H9 (cell line): Measurements from ENCODE around the gene AKNAD1. TPM values are rescaled to one million over a fixed set of nuclear protein-coding genes. Genes with fewer than 3 reads are reported as not detected.

ENCODE experiments used
- DNase-seq: peaks from one replicate; pipeline ENCODE4 v3.0.0-alpha.2; 2017
- H2AFZ ChIP-seq: one replicate; pipeline ENCODE4 v1.6.1; 2013; ENCODE audit warnings: mild to moderate bottlenecking, low read length, control low read depth, moderate library complexity
- H2AK5ac ChIP-seq: 2 replicates; pipeline ENCODE4 v1.6.1; 2013; ENCODE audit warnings: low read length, control low read depth, mixed read lengths; ENCODE audit not compliant: insufficient read length
- H2BK120ac ChIP-seq: one replicate; pipeline ENCODE4 v1.6.1; 2013; ENCODE audit warnings: low read depth, mild to moderate bottlenecking, low read length, control low read depth, inconsistent platforms; ENCODE audit not compliant: poor library complexity, severe bottlenecking
- H2BK12ac ChIP-seq: 2 replicates; pipeline ENCODE4 v1.6.1; 2013; ENCODE audit warnings: low read length, control low read depth, mixed read lengths, low read depth; ENCODE audit not compliant: insufficient read length
- H2BK15ac ChIP-seq: 2 replicates; pipeline ENCODE4 v1.6.1; 2013; ENCODE audit warnings: low read depth, low read length, control low read depth
- H2BK20ac ChIP-seq: one replicate; pipeline ENCODE4 v1.6.1; 2013; ENCODE audit warnings: low read depth, mild to moderate bottlenecking, low read length, control low read depth, inconsistent platforms; ENCODE audit not compliant: poor library complexity, severe bottlenecking
- H2BK5ac ChIP-seq: 2 replicates; pipeline ENCODE4 v1.6.1; 2013; ENCODE audit warnings: low read length, control low read depth, mixed read lengths; ENCODE audit not compliant: insufficient read length
- H3K14ac ChIP-seq: 2 replicates; pipeline ENCODE4 v1.6.1; 2013; ENCODE audit warnings: low read length, control low read depth; ENCODE audit not compliant: insufficient read depth
- H3K18ac ChIP-seq: 2 replicates; pipeline ENCODE4 v1.6.1; 2013; ENCODE audit warnings: low read depth, mild to moderate bottlenecking, mixed read lengths, low read length, control low read depth; ENCODE audit not compliant: insufficient read length
- H3K23ac ChIP-seq: 2 replicates; pipeline ENCODE4 v1.6.1; 2013; ENCODE audit warnings: low read length, control low read depth, mixed read lengths, low read depth; ENCODE audit not compliant: insufficient read length
- H3K23me2 ChIP-seq: 2 replicates; pipeline ENCODE4 v1.6.1; 2013; ENCODE audit warnings: low read depth, mild to moderate bottlenecking, mixed read lengths, low read length, control low read depth; ENCODE audit not compliant: insufficient read length, poor library complexity, severe bottlenecking
- H3K27ac ChIP-seq: 2 replicates; pipeline ENCODE4 v1.5.1; 2013; ENCODE audit warnings: low read length, control low read depth, mixed read lengths, low read depth; ENCODE audit not compliant: insufficient read length
- H3K27me3 ChIP-seq: 2 replicates; pipeline ENCODE4 v1.6.1; 2013; ENCODE audit warnings: low read length, control low read depth, inconsistent platforms; ENCODE audit not compliant: insufficient read depth
- H3K4ac ChIP-seq: 2 replicates; pipeline ENCODE4 v1.6.1; 2013; ENCODE audit warnings: low read depth, mild to moderate bottlenecking, control low read depth, inconsistent platforms, low read length, moderate library complexity
- H3K4me1 ChIP-seq: 2 replicates; pipeline ENCODE4 v1.6.1; 2013; ENCODE audit warnings: low read length, control low read depth, inconsistent platforms; ENCODE audit not compliant: insufficient read depth
- H3K4me2 ChIP-seq: 2 replicates; pipeline ENCODE4 v1.6.1; 2013; ENCODE audit warnings: low read length, control low read depth, mixed read lengths; ENCODE audit not compliant: insufficient read length, insufficient read depth
- H3K56ac ChIP-seq: 2 replicates; pipeline ENCODE4 v1.6.1; 2013; ENCODE audit warnings: low read depth, mild to moderate bottlenecking, mixed read lengths, low read length, control low read depth; ENCODE audit not compliant: insufficient read length
- H3K79me1 ChIP-seq: 2 replicates; pipeline ENCODE4 v1.6.1; 2013; ENCODE audit warnings: low read depth, mild to moderate bottlenecking, moderate library complexity, low read length, control low read depth, inconsistent platforms; ENCODE audit not compliant: insufficient read depth, poor library complexity, severe bottlenecking
- H3K79me2 ChIP-seq: 2 replicates; pipeline ENCODE4 v1.6.1; 2013; ENCODE audit warnings: low read length, control low read depth, inconsistent platforms; ENCODE audit not compliant: insufficient read depth
- H3K9ac ChIP-seq: 2 replicates; pipeline ENCODE4 v1.6.1; 2013; ENCODE audit warnings: low read length, control low read depth, mixed read lengths; ENCODE audit not compliant: insufficient read length; ENCODE audit errors: extremely low read depth
- H3K9me3 ChIP-seq: one replicate; pipeline ENCODE4 v1.6.1; 2013; ENCODE audit warnings: low read depth, low read length, inconsistent platforms; ENCODE audit not compliant: control insufficient read depth
- H3T11ph ChIP-seq: one replicate; pipeline ENCODE4 v1.6.1; 2013; ENCODE audit warnings: mild to moderate bottlenecking, low read length, control low read depth, inconsistent platforms
- H4K20me1 ChIP-seq: one replicate; pipeline ENCODE4 v1.6.1; 2013; ENCODE audit not compliant: control insufficient read depth, insufficient read length, insufficient read depth
- H4K5ac ChIP-seq: 2 replicates; pipeline ENCODE4 v1.6.1; 2013; ENCODE audit warnings: low read depth, mild to moderate bottlenecking, mixed read lengths, low read length, control low read depth; ENCODE audit not compliant: insufficient read length
- H4K8ac ChIP-seq: replicated peaks from 2 replicates; pipeline ENCODE4 v1.6.1; 2013; ENCODE audit warnings: low read length, control low read depth, mixed read lengths, low read depth; ENCODE audit not compliant: insufficient read length
- H4K91ac ChIP-seq: 2 replicates; pipeline ENCODE4 v1.6.1; 2013; ENCODE audit warnings: low read depth, mild to moderate bottlenecking, moderate library complexity, mixed read lengths, low read length, control low read depth; ENCODE audit not compliant: insufficient read length
- H3K27ac Mint-ChIP-seq, 3 experiments: 2 replicates in 2 of 3; 3 replicates in 1 of 3; pipeline ENCODE4 v1.8.0; 2020 to 2021; ENCODE audit warnings: mixed read lengths in 3 of 3, mild to moderate bottlenecking in 1 of 3, moderate library complexity in 1 of 3
- H3K27me3 Mint-ChIP-seq: 2 replicates; pipeline ENCODE4 v1.8.0; 2021; ENCODE audit warnings: low read depth, mild to moderate bottlenecking, moderate library complexity, mixed read lengths
- H3K36me3 Mint-ChIP-seq, 3 experiments: 2 replicates in 2 of 3; 3 replicates in 1 of 3; pipeline ENCODE4 v1.8.0; 2020 to 2021; ENCODE audit warnings: low read depth in 3 of 3, mixed read lengths in 3 of 3; ENCODE audit not compliant: insufficient read depth in 1 of 3
- H3K4me1 Mint-ChIP-seq, 2 experiments: 2 replicates each; pipeline ENCODE4 v1.8.0; 2020; ENCODE audit warnings: mixed read lengths in 2 of 2
- H3K4me3 Mint-ChIP-seq, 2 experiments: 2 replicates in 1 of 2; 3 replicates in 1 of 2; pipeline ENCODE4 v1.8.0; 2020 to 2021; ENCODE audit warnings: mild to moderate bottlenecking in 2 of 2, mixed read lengths in 2 of 2, moderate library complexity in 1 of 2
- H3K9me3 Mint-ChIP-seq, 2 experiments: 2 replicates in 1 of 2; 3 replicates in 1 of 2; pipeline ENCODE4 v1.8.0; 2020; ENCODE audit warnings: mild to moderate bottlenecking in 2 of 2, mixed read lengths in 2 of 2, moderate library complexity in 1 of 2
- CTCF ChIP-seq: fragments of 200-600 bp; sonication (generic); conservative IDR thresholded peaks from 3 replicates; pipeline ENCODE4 v1.8.0; 2021; ENCODE audit warnings: antibody characterized with exemption, mild to moderate bottlenecking
- WGBS: extraction: QIAGEN DNeasy Blood & Tissue Kit; methylation state at CpG from one replicate; pipeline ENCODE4 v1.1.7; 2013; ENCODE audit warnings: missing lambda C conversion rate, low lambda C conversion rate, mixed read lengths; ENCODE audit not compliant: insufficient read length; ENCODE audit errors: extremely low coverage; 5-methylcytosine and 5-hydroxymethylcytosine counted together
- total RNA-seq: library from RNA; stranded (reverse); gene quantifications from 2 replicates; pipeline ENCODE4 v1.2.1, GENCODE V29; 2021

The AKNAD1 gene
- total RNA-seq, 1 experiment from 2014 or later, result not detected

DNA sequence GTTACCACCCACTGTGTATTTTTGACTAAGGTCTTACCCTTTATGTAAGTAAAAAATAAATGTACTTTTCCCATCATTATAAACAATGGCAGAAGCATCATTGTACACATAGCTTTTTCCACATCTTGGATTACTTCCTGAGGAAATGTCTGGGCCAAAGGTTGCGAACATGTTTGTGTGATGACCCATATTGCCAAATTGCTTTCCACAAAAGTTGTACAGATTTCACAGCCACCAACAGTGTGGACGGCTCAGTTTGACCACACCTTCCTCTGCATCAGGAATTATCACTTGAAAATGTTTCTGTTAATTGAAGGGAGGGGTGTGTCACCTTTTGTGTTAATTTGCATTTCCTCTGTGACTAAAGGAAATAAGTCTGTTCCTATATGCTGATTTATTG lies 25.7 kb downstream of the AKNAD1 start:
- H2BK120ac ChIP-seq, result no peak overlapping the region
- peaks cover 9 to 13% of the 10 kb centered on the region in 2 experiments; a peak in 3 of 4 replicates for H3K4me1 Mint-ChIP-seq
- H2BK15ac ChIP-seq, result no peak overlapping the region
- H2BK20ac ChIP-seq, result no peak overlapping the region
- H3K14ac ChIP-seq, result no peak overlapping the region
- no peak overlapping the region for H3K18ac ChIP-seq
- H3K4me1 ChIP-seq, result no peaks in the 10 kb centered on the region
- no peaks in the 10 kb centered on the region for H3K9me3 Mint-ChIP-seq
- H3K23ac ChIP-seq, result no peak overlapping the region
- no peak overlapping the region for H3K4me2 ChIP-seq
- no peak for DNase-seq
- H3K9ac ChIP-seq, result no peak overlapping the region
- no peaks in the 10 kb centered on the region for H3K36me3 Mint-ChIP-seq
- H3K23me2 ChIP-seq, result no peaks in the 10 kb centered on the region
- H3K9me3 ChIP-seq, result no peaks in the 10 kb centered on the region
- no peak overlapping the region for H2BK12ac ChIP-seq
- no peaks in the 10 kb centered on the region for H3K27me3 ChIP-seq
- no peak overlapping the region for H4K8ac ChIP-seq
- H3K4me3 Mint-ChIP-seq, result no peak overlapping the region
- H4K5ac ChIP-seq, result no peak overlapping the region
- no peak overlapping the region for H4K91ac ChIP-seq
- no CpG with 5 or more reads among the region's 2 CpGs for WGBS
- H3K27me3 Mint-ChIP-seq, result no peaks in the 10 kb centered on the region
- TF ChIP-seq CTCF, result no peak
- no peak overlapping the region for H3K27ac Mint-ChIP-seq
- no peak overlapping the region for H3T11ph ChIP-seq
- H3K56ac ChIP-seq, result no peak overlapping the region
- no peak overlapping the region for H2AK5ac ChIP-seq
- H2AFZ ChIP-seq, result no peak overlapping the region
- H4K20me1 ChIP-seq, result no peaks in the 10 kb centered on the region
- no peak overlapping the region for H3K4ac ChIP-seq
- no peaks in the 10 kb centered on the region for H3K79me1 ChIP-seq
- no peaks in the 10 kb centered on the region for H3K79me2 ChIP-seq
- H3K27ac ChIP-seq, result no peak overlapping the region
- H2BK5ac ChIP-seq, result no peak overlapping the region
